Renal pelvis (tissue), 4 donors: Measurements from ENCODE around the gene NXPE3. TPM values are rescaled to one million over a fixed set of nuclear protein-coding genes. Genes with fewer than 3 reads are reported as not detected.

ENCODE experiments used
- DNase-seq: peaks from one replicate; pipeline ENCODE4 v3.0.0-alpha.2; 2013
- polyA plus RNA-seq, 3 donors: library from polyadenylated mRNA; unstranded; fragments of 120-200 nt; gene quantifications; one replicate each; pipeline ENCODE4 v1.2.1, GENCODE V29; 2013; ENCODE audit not compliant: insufficient read length in 3 of 3

The NXPE3 gene
- polyA plus RNA-seq, 3 donors, result 6.4 to 7.5 (median 7.1) TPM

DNA sequence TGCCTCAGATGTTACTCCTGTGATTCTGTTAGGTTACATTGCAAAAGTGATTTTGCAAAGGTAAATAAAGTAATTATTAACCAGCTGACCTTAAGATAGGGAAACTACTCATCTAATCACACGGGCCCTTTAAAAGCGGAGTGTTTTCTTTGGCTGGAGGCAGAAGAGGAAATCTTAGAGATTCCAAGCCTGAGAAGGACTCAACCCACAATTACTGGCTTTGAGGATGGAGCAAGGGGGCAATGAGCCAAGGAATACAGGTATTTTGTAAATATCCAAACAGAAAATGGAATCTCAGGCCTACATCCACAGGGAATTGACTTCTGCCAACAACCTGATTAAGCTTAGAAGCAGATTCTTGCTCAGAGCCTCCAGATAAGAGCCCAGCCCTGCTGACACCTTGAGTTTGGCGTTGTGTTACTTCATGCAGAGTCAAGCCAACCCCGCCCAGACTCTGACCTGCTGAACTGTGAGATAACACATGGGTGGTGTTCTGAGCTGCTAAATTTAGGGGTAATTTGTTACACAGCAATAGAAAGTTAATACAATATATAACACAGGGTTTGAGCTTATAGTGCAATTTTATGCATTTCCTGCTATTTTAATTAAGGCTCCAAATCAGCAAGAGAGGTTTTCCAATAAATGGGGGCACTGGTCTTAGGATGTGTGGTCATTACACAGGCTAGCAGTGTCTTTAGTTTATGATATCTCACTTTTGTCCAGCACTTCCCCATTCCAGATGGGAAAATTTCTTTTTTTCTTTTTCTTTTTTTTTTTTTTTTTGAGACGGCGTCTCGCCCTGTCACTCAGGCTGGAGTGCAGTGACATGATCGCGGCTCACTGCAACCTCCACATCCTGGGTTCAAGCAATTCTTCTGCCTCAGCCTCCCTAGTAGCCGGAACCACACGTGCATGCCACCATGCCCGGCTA, 89.8 kb downstream of the NXPE3 start:
- DNase-seq, result no peak

DNA sequence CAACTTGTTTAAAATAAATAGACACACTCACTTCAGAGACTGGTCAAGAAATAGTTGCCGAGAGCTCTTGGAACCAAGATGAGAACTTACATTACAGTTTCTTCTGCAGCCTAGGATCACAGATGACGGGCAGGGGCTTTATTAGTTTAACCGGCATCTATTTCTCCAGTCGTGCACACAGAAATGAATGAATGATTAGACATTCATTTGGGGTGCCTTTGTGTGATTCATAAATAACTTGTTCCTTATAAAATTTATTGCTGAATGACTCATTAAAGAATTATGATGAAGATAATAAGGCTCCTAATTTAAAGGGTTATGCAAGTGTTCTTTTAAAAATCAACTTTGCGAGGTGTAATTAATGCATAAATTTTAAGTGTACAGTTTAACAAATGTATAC, 91.1 kb downstream of the NXPE3 start:
- DNase-seq, result no peak

DNA sequence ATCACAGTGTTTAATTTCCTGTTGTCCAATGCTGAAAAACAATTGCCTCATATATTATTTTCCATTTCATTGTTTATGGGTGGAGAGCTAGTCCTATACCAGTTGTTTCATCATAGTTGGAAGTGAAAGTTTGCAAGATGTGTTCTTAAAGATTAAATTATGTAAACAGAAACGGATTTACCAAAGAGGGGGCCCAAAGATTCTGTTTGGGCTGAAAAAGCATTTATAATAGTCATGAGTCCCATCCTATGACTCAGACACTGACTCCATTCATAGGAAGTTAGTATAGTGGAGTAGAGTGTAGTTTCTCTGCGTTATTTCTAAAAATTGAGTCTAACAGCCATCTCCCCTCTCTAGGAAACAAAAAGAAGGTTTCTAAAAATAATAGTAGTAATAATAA, 94.6 kb downstream of the NXPE3 start:
- no peak for DNase-seq

DNA sequence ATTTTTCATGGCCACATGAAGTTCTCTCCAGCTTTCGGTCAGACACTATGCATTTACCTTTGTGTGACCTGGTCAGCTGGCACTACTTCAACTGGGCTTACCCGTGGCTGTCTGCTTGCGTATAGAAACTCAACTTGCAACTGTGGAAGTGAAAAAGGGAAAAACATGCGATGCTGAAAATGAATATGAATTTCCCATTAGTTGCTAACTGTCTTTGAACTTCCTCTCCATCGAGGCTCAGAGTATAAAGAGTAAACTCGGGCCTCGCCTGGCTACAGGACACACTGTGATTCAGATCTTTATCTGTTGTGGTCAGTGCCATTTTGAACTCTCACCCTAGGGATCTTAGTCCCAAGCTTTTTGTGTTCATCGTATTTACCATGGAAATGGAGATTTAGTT, 97.1 kb downstream of the NXPE3 start:
- DNase-seq, result no peak

Other genes starting within 250 kb of the NXPE3 start
- gene TRMT10C, start 217.3 kb upstream of the NXPE3 start, polyA plus RNA-seq, result 10 to 100 TPM; 27.7 to 34.6 (median 33.7) TPM
- gene PCNP, start 205.0 kb upstream of the NXPE3 start, polyA plus RNA-seq, result 100 to 1,000 TPM; 183 to 205 (median 188) TPM
- 10 to 100 TPM; 19.3 to 23.9 (median 22.6) TPM for gene ZBTB11, start 102.1 kb upstream of the NXPE3 start, polyA plus RNA-seq
- gene RPL24, start 92.5 kb upstream of the NXPE3 start, polyA plus RNA-seq, result 1,000 to 10,000 TPM; 1,471 to 1,682 (median 1,545) TPM
- gene CEP97, start 54.6 kb upstream of the NXPE3 start, polyA plus RNA-seq, result 10 to 100 TPM; 11.8 to 19.9 (median 15.1) TPM
- gene NFKBIZ, start 70.3 kb downstream of the NXPE3 start, polyA plus RNA-seq, result 10 to 100 TPM in 2 of 3 donors, 1 to 10 TPM in 1; 4.2 to 14.2 (median 11.3) TPM